SIG-M5 treated with dmso at 0.1 percent for 504 hours (cell line): Measurements from ENCODE around the gene GRIK5.

Source experiments
- DNase-seq: peaks from one replicate; lab custom pipeline; 2025; ENCODE audit not compliant: unreplicated experiment; lab: John Stamatoyannopoulos, UW

The GRIK5 gene

GRCh38 chr19:42096255-42096837 lies 26.3 kb upstream of the GRIK5 start:
- no peak for DNase-seq

GRCh38 chr19:42095814-42096230 lies 25.8 kb upstream of the GRIK5 start:
- no peak for DNase-seq

GRCh38 chr19:42095142-42095813 lies 25.3 kb upstream of the GRIK5 start:
- no peak for DNase-seq

GRCh38 chr19:42093926-42094325 lies 23.9 kb upstream of the GRIK5 start:
- DNase-seq, result no peak

GRCh38 chr19:42093505-42093904 lies 23.5 kb upstream of the GRIK5 start:
- DNase-seq, result no peak

- no peak for DNase-seq
Measured at GRCh38 chr19:42092350-42092749, 22.3 kb upstream of the GRIK5 start.

GRCh38 chr19:42091742-42092141 lies 21.7 kb upstream of the GRIK5 start:
- DNase-seq, result no peak

GRCh38 chr19:42091300-42091699 lies 21.3 kb upstream of the GRIK5 start:
- no peak for DNase-seq

- no peak for DNase-seq
Measured at GRCh38 chr19:42090672-42091071, 20.7 kb upstream of the GRIK5 start.

GRCh38 chr19:42089772-42090171 lies 19.8 kb upstream of the GRIK5 start:
- no peak for DNase-seq

GRCh38 chr19:42089191-42089750 lies 19.3 kb upstream of the GRIK5 start:
- DNase-seq, result no peak

- no peak for DNase-seq
Measured at GRCh38 chr19:42088471-42089190, 18.6 kb upstream of the GRIK5 start.

- DNase-seq, result no peak
Measured at GRCh38 chr19:42086770-42087550, 17.0 kb upstream of the GRIK5 start.

GRCh38 chr19:42086188-42086736 lies 16.3 kb upstream of the GRIK5 start:
- DNase-seq, result no peak

GRCh38 chr19:42083537-42083936 lies 13.5 kb upstream of the GRIK5 start:
- DNase-seq, result no peak

GRCh38 chr19:42081584-42082203 lies 11.7 kb upstream of the GRIK5 start:
- DNase-seq, result peak; percentile 46

- DNase-seq, result no peak
Measured at GRCh38 chr19:42080764-42081375, 10.9 kb upstream of the GRIK5 start.

- DNase-seq, result no peak
Measured at GRCh38 chr19:42079886-42080763, 10.1 kb upstream of the GRIK5 start.

GRCh38 chr19:42079276-42079669 lies 9.3 kb upstream of the GRIK5 start:
- DNase-seq, result no peak
